ENCODE measurements around the gene DIP2A.

Gene DIP2A

GRCh38 chr21:46538262-46538661, 79.6 kb downstream of the DIP2A start:
- no peak for DNase-seq

GRCh38 chr21:46538851-46539666, 80.4 kb downstream of the DIP2A start:
- DNase-seq, result no peak

- no peak for DNase-seq
Observed at GRCh38 chr21:46540087-46540710, 81.5 kb downstream of the DIP2A start.

DNA sequence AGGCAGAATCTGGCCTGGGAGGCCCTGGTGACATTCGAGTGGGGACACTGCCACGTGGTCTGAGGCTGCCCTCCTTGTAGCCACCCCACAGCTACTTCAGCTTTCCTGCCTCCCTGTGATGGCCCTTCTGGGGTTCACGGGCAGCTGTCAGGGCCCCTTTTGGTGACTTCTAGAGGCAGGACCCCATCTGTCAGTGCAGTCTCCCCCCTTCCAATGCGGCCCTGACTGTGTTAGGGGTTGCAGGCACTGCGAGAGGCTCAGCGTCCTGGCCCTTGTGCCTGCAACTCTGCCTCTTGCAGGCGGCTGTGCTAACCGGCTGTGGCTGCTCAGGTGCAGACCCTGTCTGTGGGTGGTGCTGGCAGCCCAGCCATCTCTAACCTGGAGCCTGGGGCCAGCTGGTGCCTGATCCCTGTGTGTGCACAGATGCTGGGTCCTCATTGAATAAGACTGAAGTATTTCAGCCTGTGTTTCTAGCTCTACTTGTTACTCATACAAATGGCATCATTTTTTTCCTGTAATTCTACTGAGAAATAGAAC, 84.0 kb downstream of the DIP2A start:
- DNase-seq, result no peak

DNA sequence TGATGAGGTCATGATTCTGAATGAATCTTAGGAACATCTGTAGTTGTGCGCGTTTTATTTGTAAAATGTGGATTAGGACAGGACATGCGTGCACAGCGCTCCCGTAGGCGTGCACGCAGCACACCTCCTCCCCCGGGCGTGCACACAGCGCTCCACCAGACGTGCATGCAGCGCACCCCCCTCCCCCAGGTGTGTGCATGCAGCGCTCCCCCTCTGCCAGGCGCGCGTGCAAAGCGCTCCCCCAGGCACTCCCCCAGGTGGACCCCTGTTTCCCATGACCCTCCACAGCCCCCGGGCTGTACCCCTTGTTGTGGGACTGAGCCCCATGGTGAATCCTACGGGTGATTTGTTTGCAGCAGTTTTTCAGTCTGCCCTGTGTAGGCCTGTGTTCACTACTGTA, 84.6 kb downstream of the DIP2A start:
- no peak for DNase-seq

- no peak for DNase-seq
Observed at GRCh38 chr21:46544003-46544402, 85.3 kb downstream of the DIP2A start.

- no peak for DNase-seq
Observed at GRCh38 chr21:46544824-46545223, 86.1 kb downstream of the DIP2A start.

- no peak for DNase-seq
Observed at GRCh38 chr21:46545363-46545762, 86.7 kb downstream of the DIP2A start.

DNA sequence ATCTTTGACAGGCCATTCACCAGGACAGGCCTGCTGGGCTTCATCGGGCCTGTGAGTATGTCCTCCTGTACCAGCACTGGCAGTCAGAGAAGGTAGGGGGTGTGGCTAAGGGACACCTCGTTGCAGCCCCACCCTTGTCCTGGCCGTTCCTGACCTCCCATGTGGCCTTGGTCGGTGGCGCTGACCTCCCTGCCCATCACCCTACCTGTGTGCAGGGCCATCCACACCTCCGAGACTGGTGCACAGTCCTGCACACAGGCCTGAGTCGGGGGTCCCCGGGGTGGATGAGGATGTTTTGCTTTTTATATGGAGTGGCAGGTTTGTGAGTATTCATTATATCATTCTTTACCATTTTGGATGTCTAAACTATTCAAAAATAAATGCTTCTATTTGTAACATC, 87.2 kb downstream of the DIP2A start:
- DNase-seq, result no peak

- DNase-seq, result no peak
Observed at GRCh38 chr21:46546799-46547198, 88.1 kb downstream of the DIP2A start.

GRCh38 chr21:46549650-46550049, 91.0 kb downstream of the DIP2A start:
- no peak for DNase-seq

DNA sequence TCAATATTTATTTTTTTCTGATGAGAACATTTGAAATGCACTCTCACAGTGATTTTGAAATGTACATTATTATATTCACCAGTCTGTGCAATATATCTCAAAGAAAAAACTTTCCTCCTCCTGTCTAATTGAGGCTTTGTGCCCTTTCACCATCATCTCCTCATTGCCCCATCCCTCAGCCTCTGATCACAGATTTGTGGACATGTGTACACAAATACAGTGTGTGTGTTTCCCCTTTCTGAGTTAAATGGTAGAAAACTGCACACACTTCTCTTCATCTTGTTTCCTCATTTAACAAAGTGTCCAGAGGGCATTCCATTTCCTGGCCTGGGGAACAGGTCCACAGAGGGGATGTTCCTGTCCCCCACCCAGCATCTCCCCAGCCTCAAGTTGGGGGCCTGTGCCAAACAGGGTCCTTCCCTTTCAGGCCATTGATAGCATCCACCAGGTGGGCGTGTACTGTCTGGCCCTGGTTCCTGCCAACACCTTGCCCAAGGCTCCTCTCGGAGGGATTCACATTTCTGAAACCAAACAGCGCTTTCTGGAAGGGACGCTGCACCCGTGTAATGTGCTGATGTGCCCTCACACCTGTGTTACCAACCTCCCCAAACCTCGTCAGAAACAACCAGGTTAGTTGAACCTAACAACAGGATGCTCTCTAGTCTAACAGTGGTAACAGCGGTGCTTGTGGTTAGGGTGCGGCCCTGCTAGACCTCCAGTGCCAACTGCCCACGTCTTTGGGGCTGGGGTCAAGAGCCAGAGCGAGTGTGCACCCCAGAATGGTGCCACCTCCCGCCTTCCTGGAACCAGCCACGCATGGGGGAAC, 91.6 kb downstream of the DIP2A start:
- DNase-seq, result no peak

GRCh38 chr21:46551636-46552241, 93.0 kb downstream of the DIP2A start:
- no peak for DNase-seq

DNA sequence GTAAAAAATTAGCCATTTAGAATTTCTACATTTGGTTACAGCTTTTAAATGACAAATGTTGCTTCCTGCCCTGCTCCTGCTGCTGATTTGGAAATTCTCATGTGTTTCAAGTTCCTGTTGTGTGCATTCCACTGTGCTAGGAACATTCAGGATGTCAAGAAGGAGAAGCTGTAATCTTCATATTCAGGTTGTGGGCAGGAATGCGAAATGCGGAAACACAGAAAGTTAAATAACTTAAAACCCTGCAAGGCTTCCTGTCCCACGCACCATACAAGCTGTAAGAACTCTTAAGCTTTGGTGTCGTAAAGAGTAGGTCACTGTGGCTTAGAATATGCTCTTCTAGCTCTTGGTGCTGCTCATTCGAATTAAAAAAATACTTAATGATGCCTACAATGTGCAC, 93.6 kb downstream of the DIP2A start:
- DNase-seq, result no peak

DNA sequence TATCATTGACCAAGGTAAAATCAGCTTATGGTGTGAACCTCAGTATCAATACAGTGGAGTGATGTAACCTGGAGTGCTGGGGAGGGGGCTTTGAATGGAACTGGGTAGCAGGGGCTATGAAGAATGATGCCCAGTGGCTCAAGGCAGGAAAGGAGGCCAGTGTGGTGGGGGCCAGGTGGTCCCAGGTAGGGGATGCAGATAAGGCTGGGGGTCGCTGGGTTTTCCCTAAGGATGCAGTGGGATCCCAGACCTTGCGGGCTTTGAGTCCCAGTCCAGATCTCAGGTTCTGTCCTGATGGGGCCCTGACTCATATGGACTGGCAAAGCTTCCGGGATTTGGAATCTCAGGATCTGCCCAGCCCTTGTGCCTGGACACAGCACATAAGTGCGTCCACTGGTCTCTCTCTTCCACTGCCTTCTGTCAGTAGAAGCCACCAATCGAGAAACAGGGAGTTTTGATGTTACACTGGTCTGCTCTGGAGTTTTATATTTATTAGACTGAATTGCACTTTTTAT, 94.2 kb downstream of the DIP2A start:
- DNase-seq, result no peak

GRCh38 chr21:46553993-46554392, 95.3 kb downstream of the DIP2A start:
- DNase-seq, result no peak

DNA sequence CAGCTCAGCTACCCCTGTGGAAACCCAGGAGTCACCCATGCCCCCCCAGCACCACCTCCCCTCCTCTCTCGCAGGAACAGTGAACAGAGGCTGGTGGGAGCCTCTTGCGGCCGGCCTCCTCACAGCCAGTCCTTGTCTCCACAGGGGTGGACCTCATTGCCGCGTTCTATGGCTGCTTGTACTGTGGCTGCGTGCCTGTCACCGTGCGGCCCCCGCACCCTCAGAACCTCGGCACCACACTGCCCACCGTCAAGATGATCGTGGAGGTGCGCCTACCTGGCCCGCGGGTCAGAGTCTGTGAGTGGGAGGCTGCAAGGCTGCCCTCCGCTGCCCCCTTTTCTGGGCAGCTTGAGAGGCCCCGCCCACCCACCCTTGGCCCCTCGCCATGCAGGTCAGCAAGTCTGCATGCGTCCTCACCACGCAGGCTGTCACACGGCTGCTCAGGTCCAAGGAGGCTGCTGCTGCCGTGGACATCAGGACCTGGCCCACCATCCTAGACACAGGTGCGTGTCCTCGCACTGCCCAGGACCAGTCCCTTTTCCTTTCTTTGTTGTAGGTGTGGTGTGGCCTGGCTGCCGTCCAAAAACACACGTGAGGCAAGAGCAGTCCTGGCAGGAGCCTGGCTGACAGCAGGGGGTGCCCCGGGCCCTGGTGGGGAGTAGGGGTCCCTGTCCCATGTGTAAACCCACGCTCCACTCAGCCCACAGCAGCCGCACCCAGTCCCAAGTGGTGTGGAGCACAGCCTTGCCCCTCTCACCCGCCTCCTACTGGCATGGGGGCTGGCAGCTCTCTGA, 95.9 kb downstream of the DIP2A start:
- DNase-seq, result no peak

GRCh38 chr21:46555225-46555617, 96.5 kb downstream of the DIP2A start:
- DNase-seq, result no peak

GRCh38 chr21:46555678-46556077, 97.0 kb downstream of the DIP2A start:
- DNase-seq, result no peak

DNA sequence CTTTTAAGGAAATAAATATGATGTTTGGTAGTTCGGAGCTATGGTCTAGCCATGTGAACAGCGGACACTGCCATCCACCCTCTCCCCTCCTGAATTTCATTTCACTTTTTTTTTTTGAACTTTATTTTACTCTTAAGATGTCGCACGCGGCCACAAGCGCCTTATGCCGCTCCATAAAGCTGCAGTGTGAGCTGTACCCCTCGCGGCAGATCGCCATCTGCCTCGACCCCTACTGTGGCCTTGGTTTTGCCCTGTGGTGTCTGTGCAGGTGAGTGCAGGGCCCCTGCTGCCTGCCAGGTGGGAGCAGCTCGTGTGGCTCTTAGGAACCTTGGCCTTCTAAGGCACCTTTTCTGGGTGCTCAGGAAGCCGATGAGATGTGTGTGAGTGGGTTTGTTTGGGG, 98.1 kb downstream of the DIP2A start:
- DNase-seq, result no peak

DNA sequence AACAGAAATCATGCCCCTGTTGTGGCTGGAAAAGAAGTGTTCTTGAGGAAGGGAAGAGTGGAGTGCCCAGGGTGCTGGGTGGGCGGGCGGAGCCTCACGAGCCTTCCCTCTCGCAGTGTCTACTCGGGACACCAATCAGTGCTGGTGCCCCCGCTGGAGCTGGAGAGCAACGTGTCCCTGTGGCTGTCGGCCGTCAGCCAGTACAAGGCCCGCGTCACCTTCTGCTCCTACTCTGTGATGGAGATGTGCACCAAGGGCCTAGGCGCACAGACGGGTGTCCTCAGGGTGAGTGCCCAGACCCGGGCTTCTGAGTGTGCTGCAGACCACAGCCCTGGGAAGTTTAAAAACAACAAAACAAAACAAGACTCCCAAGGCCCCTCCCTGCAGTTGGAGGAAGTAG, 98.8 kb downstream of the DIP2A start:
- DNase-seq, result no peak

DNA sequence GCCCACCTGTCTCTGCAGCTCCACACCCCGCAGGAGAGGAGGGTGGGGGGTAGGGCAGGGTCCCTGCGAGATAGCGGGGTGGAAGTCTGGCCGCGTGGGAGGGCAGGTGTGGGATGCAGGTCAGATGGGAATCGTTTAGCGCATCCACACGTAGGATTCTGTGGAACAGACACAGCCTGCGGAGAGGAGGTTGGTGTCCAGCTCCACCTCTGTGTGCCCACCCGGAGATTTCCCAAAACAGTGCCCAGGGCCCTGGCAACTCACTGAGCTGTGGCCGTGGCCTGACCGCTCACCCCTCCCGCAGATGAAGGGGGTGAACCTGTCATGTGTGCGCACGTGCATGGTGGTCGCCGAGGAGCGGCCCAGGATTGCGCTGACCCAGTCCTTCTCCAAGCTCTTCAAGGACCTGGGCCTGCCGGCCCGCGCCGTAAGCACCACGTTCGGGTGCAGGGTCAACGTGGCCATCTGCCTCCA, 99.3 kb downstream of the DIP2A start:
- no peak for DNase-seq
